GM18507 (cell line): Measurements from ENCODE around the gene TAOK1.

ENCODE experiments used
- DNase-seq: peaks from one replicate; pipeline ENCODE4 v3.0.0; 2011; ENCODE audit warnings: low read depth; ENCODE audit not compliant: insufficient read length; ENCODE audit errors: extremely low spot score
- FAIRE-seq: peaks from 2 replicates; lab custom pipeline; 2011; peaks lifted over from hg19 to GRCh38; lab: Jason Lieb, UNC

Gene TAOK1

GRCh38 chr17:29588562-29589411 is 198.6 kb downstream of the TAOK1 start:
- FAIRE-seq (no peak), DNase-seq (no peak)

DNA sequence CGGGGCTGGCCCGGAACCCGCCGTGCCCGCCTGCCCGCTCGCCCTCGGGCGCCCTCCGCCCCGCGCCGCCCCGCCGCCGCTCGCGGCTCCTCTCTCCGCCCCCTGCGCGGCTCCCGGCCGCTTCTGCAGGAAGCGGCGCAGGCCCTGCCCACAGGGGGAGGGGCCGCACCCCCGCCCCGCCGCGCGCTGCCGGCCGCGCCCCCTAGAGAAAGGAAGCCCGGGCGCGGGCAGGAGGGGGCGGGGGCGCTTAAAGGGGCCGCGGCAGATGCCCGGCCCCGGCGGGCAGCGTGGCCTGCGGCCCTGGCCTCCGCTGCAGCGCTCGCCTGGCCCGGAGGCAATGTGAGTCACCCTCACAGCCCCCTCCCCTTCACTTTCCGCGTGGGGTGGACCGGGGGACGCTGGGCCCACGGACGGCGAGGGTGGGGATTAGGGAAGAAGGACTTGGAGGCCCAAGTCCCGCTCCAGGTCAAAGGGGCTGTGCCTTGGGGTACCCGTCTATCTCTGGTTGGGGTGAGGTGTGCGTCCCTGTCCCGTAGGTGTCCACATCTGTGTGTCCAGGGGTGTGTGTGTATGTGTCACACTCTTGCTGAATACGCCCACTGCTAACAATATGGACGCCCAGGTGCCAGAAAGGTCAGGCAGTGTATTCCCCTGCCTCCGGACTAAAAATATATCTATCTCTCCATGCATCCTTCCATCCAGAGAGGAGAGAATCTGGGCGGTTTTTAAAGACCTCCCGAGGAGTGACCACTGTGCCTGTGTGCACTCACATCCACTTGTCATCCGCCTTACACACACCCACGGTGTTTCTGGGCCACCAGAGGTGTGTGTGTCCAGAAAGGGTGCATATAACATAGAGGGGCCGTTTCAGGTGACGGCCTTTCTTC is 199.6 kb downstream of the TAOK1 start, which contains the start of gene GIT1:
TSS of gene GIT1 (minus strand) at position 125 of the 887 bp plus-strand sequence. CDS start 270 bp downstream, outside the sequence.
- FAIRE-seq (peak; percentile 39), DNase-seq (peak; percentile 86)

- FAIRE-seq = no peak
- DNase-seq = no peak
Observed at GRCh38 chr17:29590411-29591145, 200.4 kb downstream of the TAOK1 start.

- no peak for FAIRE-seq
- DNase-seq = no peak
Observed at GRCh38 chr17:29591146-29591736, 201.1 kb downstream of the TAOK1 start.

DNA sequence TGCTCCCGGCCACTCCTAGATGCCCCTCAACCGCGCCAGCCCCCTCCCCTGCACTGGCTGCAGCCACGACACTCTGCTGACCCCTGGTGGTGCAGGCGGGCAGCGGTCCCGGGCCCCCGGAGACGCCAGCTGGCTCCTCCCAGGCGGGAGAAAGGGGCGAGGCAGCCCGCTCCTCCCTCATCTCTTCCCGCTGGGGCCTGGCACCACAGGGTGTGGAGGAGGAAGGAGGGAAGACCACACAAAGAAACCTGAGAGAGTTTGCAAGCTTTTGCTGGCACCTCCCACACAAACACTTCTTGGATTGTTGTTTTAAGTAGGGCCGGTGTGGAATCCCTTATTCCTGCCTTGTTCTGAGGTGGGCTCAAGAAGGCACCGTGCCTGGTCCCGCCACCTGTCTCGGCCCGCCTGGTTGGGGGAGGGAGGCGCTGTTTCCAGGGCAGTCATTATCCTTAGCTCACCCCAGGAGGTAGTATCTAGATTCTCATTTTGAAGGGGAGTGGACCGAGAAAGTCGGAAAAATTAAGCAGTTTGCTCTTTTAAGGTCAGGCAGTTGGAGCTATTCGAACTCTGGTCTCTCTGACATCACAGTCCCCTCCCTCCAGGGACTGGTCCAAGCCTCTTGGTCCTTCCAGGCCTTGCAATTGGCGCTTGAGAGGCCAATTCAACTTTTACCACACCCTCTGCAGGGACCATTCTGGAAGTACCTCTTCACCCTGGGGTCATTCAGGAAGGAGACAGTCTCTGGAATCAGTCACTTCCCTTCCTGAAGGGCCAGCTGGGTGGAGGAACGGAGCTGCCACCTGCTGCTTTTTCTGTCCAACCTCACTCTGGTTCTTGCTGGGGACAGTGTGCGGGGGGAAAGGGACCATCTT is 201.8 kb downstream of the TAOK1 start:
- peak; percentile 74 for FAIRE-seq
- peak; percentile 70 for DNase-seq

- FAIRE-seq = peak; percentile 55
- no peak for DNase-seq
Observed at GRCh38 chr17:29592850-29593551, 202.8 kb downstream of the TAOK1 start, which contains the start of gene ANKRD13B. TSS of gene ANKRD13B (plus strand) at chr17:29593132. CDS start at chr17:29593622, 490 bp downstream.

DNA sequence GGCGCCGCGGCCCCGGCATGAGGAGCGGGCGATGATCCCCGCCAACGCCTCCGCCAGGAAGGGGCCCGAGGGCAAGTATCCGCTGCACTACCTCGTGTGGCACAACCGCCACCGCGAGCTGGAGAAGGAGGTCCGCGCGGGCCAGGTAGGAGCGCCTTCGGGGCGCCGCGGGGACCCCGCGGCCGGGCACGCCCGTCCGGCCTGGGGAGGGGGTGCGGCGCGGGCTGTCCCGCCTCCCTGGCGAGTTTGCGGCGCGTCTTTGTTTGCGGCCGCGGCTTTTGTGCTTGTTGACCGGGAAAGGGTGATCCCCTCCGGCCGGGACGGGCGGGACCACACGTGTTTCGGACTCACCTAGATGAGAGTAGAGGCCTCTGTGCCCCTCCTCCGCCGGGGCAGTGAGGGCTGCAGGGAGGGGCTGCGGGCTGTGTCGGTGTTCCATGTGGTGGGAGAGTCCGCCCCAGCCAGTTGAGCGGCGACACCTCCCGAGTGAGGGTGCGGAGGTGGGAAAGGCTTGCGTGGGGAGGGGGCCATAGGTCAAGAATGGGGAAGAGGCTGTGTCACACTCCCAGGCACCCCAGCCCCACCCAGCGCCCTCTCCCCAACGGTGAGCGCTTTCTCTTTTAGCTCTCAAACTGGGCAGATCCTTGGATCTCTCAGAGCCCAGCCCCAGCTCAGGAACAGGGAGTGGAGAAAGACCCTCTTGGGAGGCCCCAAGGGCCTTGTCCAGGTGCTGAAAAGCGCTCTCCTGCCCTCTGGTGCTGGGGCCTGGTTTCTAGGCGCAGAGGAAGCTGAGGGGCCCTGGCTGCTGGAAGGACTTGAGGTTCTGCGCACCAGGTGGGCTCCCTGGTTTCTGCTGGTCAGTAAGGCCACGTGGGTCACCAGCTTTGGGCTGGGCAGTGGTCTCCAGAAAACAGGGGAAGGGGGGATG is 203.7 kb downstream of the TAOK1 start:
- FAIRE-seq (no peak), DNase-seq (no peak)

- FAIRE-seq (no peak), DNase-seq (no peak)
Observed at GRCh38 chr17:29594519-29595090, 204.4 kb downstream of the TAOK1 start.

DNA sequence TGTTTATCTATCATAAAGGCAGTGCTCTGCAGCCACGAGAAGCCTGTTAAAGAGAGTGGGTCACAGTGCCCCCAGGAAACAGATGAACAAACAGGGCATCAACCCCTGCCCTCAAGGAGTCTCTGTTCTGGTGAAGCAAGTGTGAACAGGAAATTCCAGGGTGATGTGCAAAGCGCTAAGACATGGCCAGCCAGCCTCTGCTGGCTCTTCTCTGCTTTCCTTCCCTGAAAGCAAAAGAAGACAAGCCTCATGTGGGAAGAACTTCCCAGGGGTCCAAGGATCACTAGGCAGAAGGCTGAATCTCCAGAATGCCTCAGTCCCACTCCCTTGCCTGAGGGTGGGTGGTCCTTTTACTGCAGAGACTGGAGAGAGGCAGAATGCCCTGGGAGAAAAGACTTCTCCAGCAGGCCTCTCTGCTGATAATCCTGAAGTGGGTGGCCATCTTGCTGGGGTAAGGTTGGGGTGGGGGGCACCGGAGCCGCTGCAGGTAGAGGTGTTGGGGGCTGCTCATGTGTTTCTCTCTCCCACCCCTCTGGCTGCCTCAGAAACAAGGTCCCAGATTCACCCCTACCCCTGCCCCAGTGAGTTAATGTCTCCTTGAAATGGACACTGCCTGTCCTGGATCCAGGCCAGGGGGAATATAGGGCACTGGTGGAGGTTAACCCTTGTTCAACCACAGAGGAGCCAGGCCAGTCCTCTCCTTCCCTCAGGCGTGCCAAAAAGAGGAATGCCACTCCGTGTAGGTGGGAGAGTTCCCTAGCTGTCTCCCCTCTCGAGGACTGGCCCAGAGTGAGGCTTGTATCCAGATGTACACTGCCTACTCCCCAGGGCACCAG is 205.2 kb downstream of the TAOK1 start:
- FAIRE-seq = no peak
- no peak for DNase-seq

- FAIRE-seq = no peak
- no peak for DNase-seq
Observed at GRCh38 chr17:29595943-29596774, 206.0 kb downstream of the TAOK1 start.

DNA sequence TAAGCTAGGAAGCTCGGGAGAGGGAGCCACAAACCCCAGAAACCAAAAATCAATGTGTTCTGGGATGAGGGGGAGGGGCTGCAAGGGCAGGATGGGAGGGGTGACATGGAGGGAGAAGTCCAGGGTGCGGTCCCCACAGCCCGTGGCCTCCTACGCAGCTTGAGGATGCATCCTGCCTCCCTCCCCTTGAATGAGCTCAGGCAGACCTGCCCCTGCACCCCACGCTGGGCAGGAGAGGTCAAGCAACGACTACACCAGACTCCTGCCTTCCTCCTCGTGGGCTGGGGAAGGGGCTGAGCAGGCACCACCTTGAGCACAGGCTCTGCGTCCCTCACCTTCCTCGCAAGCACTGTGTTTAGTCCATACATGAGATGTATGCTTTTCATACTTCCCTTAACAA is 206.6 kb downstream of the TAOK1 start:
- DNase-seq (no peak), FAIRE-seq (no peak)

DNA sequence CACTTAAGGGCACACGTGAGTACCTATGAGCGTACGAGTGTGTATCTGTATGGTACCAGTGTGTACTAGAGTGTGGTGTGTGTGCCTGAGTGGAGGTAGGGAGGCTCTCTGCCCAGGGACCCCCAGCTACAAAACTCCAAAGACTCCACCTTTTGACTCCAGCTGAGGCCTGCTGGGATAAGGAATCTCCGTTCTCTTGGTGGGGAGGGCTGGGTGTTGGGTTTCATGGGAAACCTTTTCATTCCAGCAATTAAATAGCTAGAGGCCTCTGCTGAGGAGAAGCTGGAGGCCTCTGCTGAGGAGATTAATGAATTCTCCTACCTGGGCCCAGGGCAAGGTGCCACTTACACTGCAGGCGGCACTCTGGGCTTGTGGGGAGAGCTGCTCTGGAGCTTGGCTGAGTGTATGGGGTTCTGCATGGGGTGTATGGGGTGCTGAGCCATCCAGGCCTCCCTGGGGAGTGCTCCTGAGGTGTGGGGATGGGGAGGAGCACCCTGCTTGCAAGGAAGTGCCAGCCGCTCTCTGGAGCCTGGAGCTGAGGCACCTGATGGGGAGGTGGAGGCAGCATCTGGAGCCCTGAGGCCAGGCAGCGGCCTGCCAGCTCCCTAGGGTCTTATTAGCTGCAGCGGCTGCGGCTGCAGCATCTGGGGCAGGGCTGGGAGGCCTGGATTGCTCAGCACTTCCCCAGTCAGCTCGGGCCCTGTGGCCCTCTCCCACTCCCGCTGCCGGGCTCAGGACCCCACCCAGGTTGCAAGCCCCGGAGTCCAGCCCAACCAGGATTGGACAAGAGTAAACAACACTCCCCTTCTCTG is 207.4 kb downstream of the TAOK1 start:
- FAIRE-seq (no peak), DNase-seq (no peak)
